Measurements from ENCODE around the gene DYNLT2B. TPM values are rescaled to one million over a fixed set of nuclear protein-coding genes. Genes with fewer than 3 reads are reported as not detected.
A peak's percentile ranks its signal among the peaks of the same experiment; 100 is the strongest.
"Not testable (repeated sequence)": the region's sequence is repeated elsewhere in the genome, so short reads cannot be mapped to it uniquely, and the experiment has no call there.

The DYNLT2B gene
- total RNA-seq, 1 donor: 16.0 TPM

DNA sequence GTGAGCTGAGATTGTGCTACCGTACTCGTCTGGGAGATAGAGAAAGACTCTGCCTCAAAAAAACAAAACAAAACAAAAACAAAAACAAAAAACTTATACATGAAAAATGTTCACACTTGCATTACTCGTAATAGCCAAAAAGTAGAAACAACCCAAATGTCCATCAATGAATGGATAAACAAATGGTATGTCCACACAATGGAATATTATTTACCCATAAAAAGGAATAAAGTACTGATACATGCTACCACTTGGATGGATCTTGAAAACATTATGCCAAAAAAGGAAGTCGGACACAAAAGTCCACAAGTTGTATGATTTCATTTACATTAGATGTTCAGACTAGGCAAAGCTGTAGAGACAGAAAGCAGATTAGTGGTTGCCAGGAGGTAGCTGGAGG lies 57.3 kb downstream of the DYNLT2B start:
- no peak overlapping the region for H3K4me3 ChIP-seq (ENCODE audit: low read depth, low read length)
- TF ChIP-seq, protein P1, sequence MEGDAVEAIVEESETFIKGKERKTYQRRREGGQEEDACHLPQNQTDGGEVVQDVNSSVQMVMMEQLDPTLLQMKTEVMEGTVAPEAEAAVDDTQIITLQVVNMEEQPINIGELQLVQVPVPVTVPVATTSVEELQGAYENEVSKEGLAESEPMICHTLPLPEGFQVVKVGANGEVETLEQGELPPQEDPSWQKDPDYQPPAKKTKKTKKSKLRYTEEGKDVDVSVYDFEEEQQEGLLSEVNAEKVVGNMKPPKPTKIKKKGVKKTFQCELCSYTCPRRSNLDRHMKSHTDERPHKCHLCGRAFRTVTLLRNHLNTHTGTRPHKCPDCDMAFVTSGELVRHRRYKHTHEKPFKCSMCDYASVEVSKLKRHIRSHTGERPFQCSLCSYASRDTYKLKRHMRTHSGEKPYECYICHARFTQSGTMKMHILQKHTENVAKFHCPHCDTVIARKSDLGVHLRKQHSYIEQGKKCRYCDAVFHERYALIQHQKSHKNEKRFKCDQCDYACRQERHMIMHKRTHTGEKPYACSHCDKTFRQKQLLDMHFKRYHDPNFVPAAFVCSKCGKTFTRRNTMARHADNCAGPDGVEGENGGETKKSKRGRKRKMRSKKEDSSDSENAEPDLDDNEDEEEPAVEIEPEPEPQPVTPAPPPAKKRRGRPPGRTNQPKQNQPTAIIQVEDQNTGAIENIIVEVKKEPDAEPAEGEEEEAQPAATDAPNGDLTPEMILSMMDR (IDR thresholded peaks at IDR 0.05; ENCODE audit: insufficient read depth, low read length): no peak

DNA sequence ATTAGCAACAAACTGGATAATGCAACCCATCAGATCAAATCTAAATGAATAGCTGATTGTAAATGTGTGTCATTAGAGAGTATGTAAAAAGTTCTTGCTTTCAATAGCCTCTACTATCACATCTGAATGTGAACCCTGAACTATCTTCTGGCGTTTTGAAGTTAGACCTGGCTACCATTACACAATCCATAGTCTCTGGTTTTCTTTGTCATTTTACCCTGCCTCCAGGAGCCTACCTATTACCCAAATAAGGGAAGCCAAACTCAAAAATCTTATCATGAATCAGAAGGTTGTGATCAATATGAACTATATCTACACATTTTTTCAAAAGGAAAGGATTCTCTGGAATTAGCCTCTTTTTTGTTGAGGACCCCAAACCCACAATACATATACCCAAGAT lies 62.3 kb downstream of the DYNLT2B start:
- no peak for DNase-seq (ENCODE audit: low read depth)
- no peak overlapping the region for H3K4me3 ChIP-seq (ENCODE audit: low read depth, low read length)
- TF ChIP-seq, protein P1 (IDR thresholded peaks at IDR 0.05; ENCODE audit: insufficient read depth, low read length): no peak

More for the DNA sequence above, 57.3 kb downstream of the DYNLT2B start:
- no peak for DNase-seq (ENCODE audit: low read depth)

DNA sequence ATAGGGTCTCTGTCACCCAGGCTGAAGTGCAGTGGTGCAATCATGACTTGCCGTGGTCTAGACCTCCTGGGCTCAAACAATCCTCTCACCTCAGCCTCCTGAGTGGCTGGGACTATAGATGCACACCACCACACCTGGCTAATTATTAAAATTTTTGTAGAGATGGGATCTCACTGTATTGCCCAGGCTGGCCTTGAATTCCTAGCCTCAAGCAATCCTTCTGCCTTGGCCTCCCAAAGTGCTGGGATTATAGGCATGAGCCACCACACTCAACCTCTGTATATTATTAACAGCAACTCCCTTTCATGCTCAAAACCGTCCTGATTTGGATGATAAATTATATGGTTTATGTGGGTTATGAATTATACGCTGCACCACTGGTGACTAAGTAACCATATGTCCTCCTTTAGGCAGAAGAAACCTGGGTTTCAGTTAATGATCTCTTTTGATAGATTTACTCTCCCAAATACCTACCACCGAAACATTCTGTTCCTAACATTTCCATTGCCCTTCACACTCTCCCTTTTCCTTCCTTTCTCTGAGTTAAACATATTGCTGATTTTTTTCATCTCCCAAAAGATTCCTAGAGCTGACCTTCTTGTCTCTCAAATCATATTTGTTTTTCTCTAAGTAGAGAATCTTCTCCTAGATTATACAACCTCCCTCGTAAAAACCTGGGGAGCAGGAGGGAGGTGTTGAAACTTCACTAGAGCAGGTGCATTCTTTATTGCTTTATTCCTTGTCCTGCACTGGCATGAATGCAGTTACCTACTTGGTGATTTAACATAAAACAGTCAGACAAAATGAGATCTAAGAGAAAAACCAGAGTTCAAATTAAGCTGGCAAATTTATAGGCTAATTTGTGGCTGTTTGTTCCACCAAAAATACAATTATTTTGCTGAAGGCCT lies 63.4 kb downstream of the DYNLT2B start:
- TF ChIP-seq, protein P1 (IDR thresholded peaks at IDR 0.05; ENCODE audit: insufficient read depth, low read length): no peak
- DNase-seq (ENCODE audit: low read depth): no peak
- no peak overlapping the region for H3K4me3 ChIP-seq (ENCODE audit: low read depth, low read length)

DNA sequence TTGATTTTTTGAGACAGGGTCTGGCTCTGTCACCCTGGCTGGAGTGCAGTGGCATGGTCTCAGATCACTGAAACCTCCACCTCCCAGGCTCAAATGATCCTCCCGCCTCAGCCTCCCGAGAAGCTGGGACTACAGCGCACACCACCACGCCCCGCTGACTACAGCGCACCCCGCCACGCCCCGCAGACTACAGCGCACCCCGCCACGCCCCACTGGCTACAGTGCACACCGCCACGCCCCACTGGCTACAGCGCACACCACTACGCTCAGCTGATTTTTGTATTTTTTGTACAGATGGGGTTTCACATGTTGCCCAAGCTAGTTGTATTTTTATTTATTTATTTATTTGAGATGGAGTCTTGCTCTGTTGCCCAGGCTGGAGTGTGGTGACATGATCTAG lies 66.1 kb downstream of the DYNLT2B start:
- TF ChIP-seq, protein P1 (IDR thresholded peaks at IDR 0.05; ENCODE audit: insufficient read depth, low read length): no peak
- no peak for DNase-seq (ENCODE audit: low read depth)
- H3K4me3 ChIP-seq (ENCODE audit: low read depth, low read length): no peak overlapping the region

DNA sequence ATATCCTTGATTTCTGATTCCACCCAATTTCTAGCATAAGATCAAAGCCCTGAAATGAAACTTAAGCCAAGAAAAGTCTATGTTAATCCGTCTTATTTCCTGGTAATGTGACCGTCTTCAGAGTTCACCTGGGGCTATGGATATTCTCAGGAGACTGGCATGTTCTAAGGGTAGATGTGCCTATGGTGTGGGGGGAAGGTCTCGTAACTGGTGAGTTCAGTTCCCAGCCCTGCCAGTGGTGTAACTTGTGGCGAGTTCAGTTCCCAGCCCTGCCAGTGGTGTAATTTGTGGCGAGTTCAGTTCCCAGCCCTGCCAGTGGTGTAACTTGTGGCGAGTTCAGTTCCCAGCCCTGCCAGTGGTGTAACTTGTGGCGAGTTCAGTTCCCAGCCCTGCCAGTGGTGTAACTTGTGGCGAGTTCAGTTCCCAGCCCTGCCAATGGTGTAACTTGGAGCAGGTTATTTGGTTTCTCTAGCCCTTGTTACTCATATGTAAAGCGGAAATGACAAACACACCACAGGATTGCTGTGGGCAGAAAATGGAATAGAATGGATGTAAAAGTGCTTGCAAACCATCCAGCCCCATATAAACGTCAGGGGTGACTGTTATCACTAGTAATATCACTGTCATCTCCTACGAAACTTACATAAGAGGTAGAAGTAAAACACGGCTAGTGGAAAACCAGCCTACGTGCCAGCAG lies 71.3 kb downstream of the DYNLT2B start:
- TF ChIP-seq, protein P1 (IDR thresholded peaks at IDR 0.05; ENCODE audit: insufficient read depth, low read length): no peak
- peak; percentile 54 for DNase-seq (ENCODE audit: low read depth)
- H3K4me3 ChIP-seq (ENCODE audit: low read depth, low read length): no peak overlapping the region

DNA sequence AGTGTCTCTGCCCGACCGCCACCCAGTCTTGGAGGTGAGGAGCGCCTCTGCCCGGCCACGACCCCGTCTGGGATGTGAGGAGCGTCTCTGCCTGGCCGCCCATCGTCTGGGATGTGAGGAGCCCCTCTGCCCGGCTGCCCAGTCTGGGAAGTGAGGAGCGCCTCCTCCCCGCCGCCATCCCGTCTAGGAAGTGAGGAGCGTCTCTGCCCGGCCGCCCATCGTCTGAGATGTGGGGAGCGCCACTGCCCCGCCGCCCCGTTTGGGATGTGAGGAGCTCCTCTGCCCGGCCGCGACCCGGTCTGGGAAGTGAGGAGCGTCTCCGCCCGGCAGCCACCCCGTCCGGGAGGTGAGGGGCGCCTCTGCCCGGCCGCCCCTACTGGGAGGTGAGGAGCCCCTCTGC lies 73.9 kb downstream of the DYNLT2B start:
- DNase-seq (ENCODE audit: low read depth); H3K4me3 ChIP-seq (ENCODE audit: low read depth, low read length): not testable (repeated sequence)

DNA sequence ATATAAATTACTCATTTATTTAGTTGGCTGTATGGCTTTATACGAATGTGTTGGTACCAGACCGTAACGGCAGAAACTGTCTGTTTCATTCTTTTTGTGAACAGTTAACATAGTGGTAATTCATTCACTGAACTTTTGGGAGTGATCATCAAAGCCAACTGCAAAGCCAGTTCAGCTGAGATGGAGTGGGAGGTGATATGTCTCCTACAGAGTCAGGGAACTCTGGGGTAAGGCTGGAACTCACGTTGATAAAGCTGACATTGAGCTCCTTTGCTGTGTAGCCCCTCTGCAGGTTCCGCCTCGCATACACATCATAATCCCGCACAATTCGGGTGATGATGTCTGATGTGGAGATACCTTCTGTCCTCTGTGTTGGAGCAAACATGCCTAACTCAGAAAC lies 76.3 kb downstream of the DYNLT2B start:
- no peak for DNase-seq (ENCODE audit: low read depth)
- TF ChIP-seq, protein P1 (IDR thresholded peaks at IDR 0.05; ENCODE audit: insufficient read depth, low read length): no peak
- H3K4me3 ChIP-seq (ENCODE audit: low read depth, low read length): no peak overlapping the region
